ENCODE measurements around the gene PCMTD2.

PCMTD2 gene

GRCh38 chr20:64211874-64212658 is 43.5 kb upstream of the PCMTD2 start:
- DNase-seq (ENCODE audit: low read depth): no peak
- TF ChIP-seq, protein P1, sequence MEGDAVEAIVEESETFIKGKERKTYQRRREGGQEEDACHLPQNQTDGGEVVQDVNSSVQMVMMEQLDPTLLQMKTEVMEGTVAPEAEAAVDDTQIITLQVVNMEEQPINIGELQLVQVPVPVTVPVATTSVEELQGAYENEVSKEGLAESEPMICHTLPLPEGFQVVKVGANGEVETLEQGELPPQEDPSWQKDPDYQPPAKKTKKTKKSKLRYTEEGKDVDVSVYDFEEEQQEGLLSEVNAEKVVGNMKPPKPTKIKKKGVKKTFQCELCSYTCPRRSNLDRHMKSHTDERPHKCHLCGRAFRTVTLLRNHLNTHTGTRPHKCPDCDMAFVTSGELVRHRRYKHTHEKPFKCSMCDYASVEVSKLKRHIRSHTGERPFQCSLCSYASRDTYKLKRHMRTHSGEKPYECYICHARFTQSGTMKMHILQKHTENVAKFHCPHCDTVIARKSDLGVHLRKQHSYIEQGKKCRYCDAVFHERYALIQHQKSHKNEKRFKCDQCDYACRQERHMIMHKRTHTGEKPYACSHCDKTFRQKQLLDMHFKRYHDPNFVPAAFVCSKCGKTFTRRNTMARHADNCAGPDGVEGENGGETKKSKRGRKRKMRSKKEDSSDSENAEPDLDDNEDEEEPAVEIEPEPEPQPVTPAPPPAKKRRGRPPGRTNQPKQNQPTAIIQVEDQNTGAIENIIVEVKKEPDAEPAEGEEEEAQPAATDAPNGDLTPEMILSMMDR (conservative IDR thresholded peaks at IDR 0.05; ENCODE audit: control insufficient read depth, insufficient read depth, low read depth, low read length): no peak
- H3K4me3 ChIP-seq (ENCODE audit: control insufficient read depth, low read depth, low read length): no peak overlapping the region

DNA sequence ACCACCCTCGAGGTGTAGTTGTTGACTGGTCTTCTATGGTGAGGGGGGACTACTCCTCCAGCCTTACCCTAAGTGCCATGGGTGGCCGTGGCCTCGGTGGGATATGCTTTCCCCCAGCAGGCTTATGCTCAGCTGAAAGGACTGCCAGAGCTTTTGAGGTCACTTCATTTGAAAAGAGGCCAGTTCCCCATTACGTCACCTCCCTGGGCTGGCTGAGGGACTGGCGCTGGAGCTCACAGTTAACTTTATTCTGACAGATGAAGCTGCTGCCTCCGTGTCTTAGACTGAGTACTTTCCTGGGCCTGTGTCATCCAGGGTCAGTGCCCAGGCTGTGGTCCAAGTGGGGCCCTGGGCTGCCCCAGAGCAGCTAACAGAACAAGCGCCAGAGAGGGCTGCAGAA is 42.8 kb upstream of the PCMTD2 start:
- DNase-seq (ENCODE audit: low read depth): peak; percentile 60
- no peak overlapping the region for H3K4me3 ChIP-seq (ENCODE audit: control insufficient read depth, low read depth, low read length)
- TF ChIP-seq, protein P1 (conservative IDR thresholded peaks at IDR 0.05; ENCODE audit: control insufficient read depth, insufficient read depth, low read depth, low read length): no peak

GRCh38 chr20:64214113-64214512 is 41.4 kb upstream of the PCMTD2 start:
- TF ChIP-seq, protein P1 (conservative IDR thresholded peaks at IDR 0.05; ENCODE audit: control insufficient read depth, insufficient read depth, low read depth, low read length): no peak
- no peak for DNase-seq (ENCODE audit: low read depth)
- H3K4me3 ChIP-seq (ENCODE audit: control insufficient read depth, low read depth, low read length): no peak overlapping the region

DNA sequence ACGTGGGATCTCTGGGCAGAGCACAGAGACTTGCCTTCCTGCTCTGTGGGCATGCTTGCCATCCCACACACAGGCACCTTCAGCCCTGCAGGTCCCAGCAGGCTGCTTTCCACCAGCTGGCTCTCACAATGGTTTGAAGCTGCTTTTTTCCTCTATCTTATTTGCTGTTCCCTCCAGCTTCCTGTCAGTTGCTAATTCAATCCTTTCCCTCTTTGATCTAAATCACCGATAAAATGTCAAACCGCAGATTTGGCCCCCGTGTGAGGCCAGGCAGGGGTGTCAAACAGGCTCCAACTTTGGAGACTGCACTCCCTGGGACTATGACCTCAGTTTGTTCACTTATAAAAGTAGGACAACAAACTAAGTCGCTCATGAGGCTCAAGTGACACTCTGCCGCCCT is 40.6 kb upstream of the PCMTD2 start:
- H3K4me3 ChIP-seq (ENCODE audit: control insufficient read depth, low read depth, low read length): no peak overlapping the region
- DNase-seq (ENCODE audit: low read depth): no peak
- TF ChIP-seq, protein P1 (conservative IDR thresholded peaks at IDR 0.05; ENCODE audit: control insufficient read depth, insufficient read depth, low read depth, low read length): no peak

- DNase-seq (ENCODE audit: low read depth): no peak
- TF ChIP-seq, protein P1 (conservative IDR thresholded peaks at IDR 0.05; ENCODE audit: control insufficient read depth, insufficient read depth, low read depth, low read length): no peak
- no peak overlapping the region for H3K4me3 ChIP-seq (ENCODE audit: control insufficient read depth, low read depth, low read length)
Measured at GRCh38 chr20:64216036-64216435, 39.5 kb upstream of the PCMTD2 start.

GRCh38 chr20:64216910-64217309 is 38.6 kb upstream of the PCMTD2 start:
- no peak overlapping the region for H3K4me3 ChIP-seq (ENCODE audit: control insufficient read depth, low read depth, low read length)
- TF ChIP-seq, protein P1 (conservative IDR thresholded peaks at IDR 0.05; ENCODE audit: control insufficient read depth, insufficient read depth, low read depth, low read length): no peak
- no peak for DNase-seq (ENCODE audit: low read depth)
